Activated B cell treated with CpG ODN at 0.5 μM for 24 hours (primary cell): ENCODE data around the gene USH2A. TPM values are rescaled to one million over a fixed set of nuclear protein-coding genes. Genes with fewer than 3 reads are reported as not detected.

Experiments
- ATAC-seq: fragments of 200-7000 bp; cut with Tn5 transposase; one replicate; pipeline ENCODE4 v1.10.0; 2021; ENCODE audit warnings: low read depth, mild to moderate bottlenecking, moderate library complexity
- CTCF ChIA-PET: fragments of 350-600 bp; sonication (Branson Sonifier 250); formaldehyde crosslinking; loops from one replicate; lab custom pipeline; 2021; ENCODE audit warnings: antibody characterized with exemption; lab: Charles Lee
- POLR2A ChIA-PET: fragments of 350-600 bp; sonication (Branson Sonifier 250); formaldehyde crosslinking; loops from one replicate; lab custom pipeline; 2021; ENCODE audit warnings: antibody characterized with exemption; lab: Charles Lee
- DNase-seq: peaks from one replicate; pipeline ENCODE4 v3.0.0; 2022
- H3K27ac Mint-ChIP-seq: one replicate; pipeline ENCODE4 v1.8.0; 2020; ENCODE audit warnings: mixed read lengths
- H3K27me3 Mint-ChIP-seq: one replicate; pipeline ENCODE4 v1.8.0; 2021; ENCODE audit warnings: mixed read lengths
- H3K36me3 Mint-ChIP-seq: one replicate; pipeline ENCODE4 v1.8.0; 2021; ENCODE audit warnings: low read depth, mixed read lengths
- H3K4me1 Mint-ChIP-seq: one replicate; pipeline ENCODE4 v1.8.0; 2021; ENCODE audit warnings: mixed read lengths
- H3K4me3 Mint-ChIP-seq: one replicate; pipeline ENCODE4 v1.8.0; 2020; ENCODE audit warnings: mild to moderate bottlenecking, mixed read lengths
- H3K9me3 Mint-ChIP-seq: one replicate; pipeline ENCODE4 v1.8.0; 2020; ENCODE audit warnings: mixed read lengths
- CTCF ChIP-seq: fragments of 200-600 bp; IDR thresholded peaks from one replicate; pipeline ENCODE4 v1.8.0; 2022; ENCODE audit warnings: antibody characterized with exemption, mild to moderate bottlenecking
- intact Hi-C: fragments of 100-400 bp; cut with micrococcal nuclease; formaldehyde crosslinking; loops from one replicate; pipeline ENCODE4 v1.15.1; 2024
- total RNA-seq: library from RNA; stranded (reverse); gene quantifications from 2 replicates; pipeline ENCODE4 v1.2.3, GENCODE V29; 2022

USH2A gene
- total RNA-seq, 1 donor from 2014 or later: not detected

- intact Hi-C loops: no loop called here
- CTCF ChIA-PET: no interaction called here
- no peaks in the 10 kb centered on the region for H3K36me3 Mint-ChIP-seq
- H3K27ac Mint-ChIP-seq: no peak overlapping the region
- no peak for ATAC-seq
- TF ChIP-seq CTCF: no peak
- POLR2A ChIA-PET: no interaction called here
- no peak for DNase-seq
- H3K27me3 Mint-ChIP-seq: no peaks in the 10 kb centered on the region
- H3K4me3 Mint-ChIP-seq: no peak overlapping the region
- no peaks in the 10 kb centered on the region for H3K4me1 Mint-ChIP-seq
- peaks cover 3% of the 10 kb centered on the region for H3K9me3 Mint-ChIP-seq
Measured at GRCh38 chr1:216183454-216183853, 239.8 kb downstream of the USH2A start.

GRCh38 chr1:216183007-216183406, 240.2 kb downstream of the USH2A start:
- peaks cover 3% of the 10 kb centered on the region for H3K9me3 Mint-ChIP-seq
- POLR2A ChIA-PET: no interaction called here
- H3K4me3 Mint-ChIP-seq: no peak overlapping the region
- CTCF ChIA-PET: no interaction called here
- H3K36me3 Mint-ChIP-seq: no peaks in the 10 kb centered on the region
- TF ChIP-seq CTCF: no peak
- intact Hi-C loops: no loop called here
- H3K27me3 Mint-ChIP-seq: no peaks in the 10 kb centered on the region
- no peaks in the 10 kb centered on the region for H3K4me1 Mint-ChIP-seq
- ATAC-seq (no peak), DNase-seq (no peak)
- H3K27ac Mint-ChIP-seq: no peak overlapping the region

- Mint-ChIP-seq H3K27ac (no peak overlapping the region), H3K36me3 (no peaks in the 10 kb centered on the region), H3K27me3 (no peaks in the 10 kb centered on the region), H3K4me1 (no peaks in the 10 kb centered on the region), H3K4me3 (no peak overlapping the region), H3K9me3 (peaks cover under 1% of the 10 kb centered on the region)
- intact Hi-C loops: no loop called here
- POLR2A ChIA-PET: no interaction called here
- TF ChIP-seq CTCF: no peak
- DNase-seq (no peak), ATAC-seq (no peak)
- CTCF ChIA-PET: no interaction called here
Measured at GRCh38 chr1:216181590-216181989, 241.7 kb downstream of the USH2A start.

GRCh38 chr1:216178281-216178680, 245.0 kb downstream of the USH2A start:
- Mint-ChIP-seq H3K27ac (no peak overlapping the region), H3K4me1 (no peaks in the 10 kb centered on the region), H3K4me3 (no peak overlapping the region), H3K36me3 (no peaks in the 10 kb centered on the region), H3K9me3 (no peaks in the 10 kb centered on the region), H3K27me3 (no peaks in the 10 kb centered on the region)
- TF ChIP-seq CTCF: no peak
- POLR2A ChIA-PET: no interaction called here
- CTCF ChIA-PET: no interaction called here
- ATAC-seq (no peak), DNase-seq (no peak)
- intact Hi-C loops: no loop called here

- Mint-ChIP-seq H3K27me3 (no peaks in the 10 kb centered on the region), H3K4me3 (no peak overlapping the region), H3K4me1 (no peaks in the 10 kb centered on the region), H3K27ac (no peak overlapping the region), H3K9me3 (no peaks in the 10 kb centered on the region), H3K36me3 (no peaks in the 10 kb centered on the region)
- no peak for TF ChIP-seq CTCF
- ATAC-seq (no peak), DNase-seq (no peak)
- ChIA-PET CTCF (no interaction called here), POLR2A (no interaction called here)
- intact Hi-C loops: no loop called here
Measured at GRCh38 chr1:216176970-216177369, 246.3 kb downstream of the USH2A start.
